GM21619 (cell line): Measurements from ENCODE around the gene TRPM1.
"Not testable (repeated sequence)": the region's sequence is repeated elsewhere in the genome, so short reads cannot be mapped to it uniquely, and the experiment has no call there.

Experiments used
- ATAC-seq: cut with Tn5 transposase; IDR thresholded peaks from one replicate; pipeline ENCODE4 v1.9.1; 2021; ENCODE audit not compliant: unreplicated experiment

TRPM1 gene

GRCh38 chr15:31125061-31125460, 23.5 kb upstream of the TRPM1 start:
- no peak for ATAC-seq

DNA sequence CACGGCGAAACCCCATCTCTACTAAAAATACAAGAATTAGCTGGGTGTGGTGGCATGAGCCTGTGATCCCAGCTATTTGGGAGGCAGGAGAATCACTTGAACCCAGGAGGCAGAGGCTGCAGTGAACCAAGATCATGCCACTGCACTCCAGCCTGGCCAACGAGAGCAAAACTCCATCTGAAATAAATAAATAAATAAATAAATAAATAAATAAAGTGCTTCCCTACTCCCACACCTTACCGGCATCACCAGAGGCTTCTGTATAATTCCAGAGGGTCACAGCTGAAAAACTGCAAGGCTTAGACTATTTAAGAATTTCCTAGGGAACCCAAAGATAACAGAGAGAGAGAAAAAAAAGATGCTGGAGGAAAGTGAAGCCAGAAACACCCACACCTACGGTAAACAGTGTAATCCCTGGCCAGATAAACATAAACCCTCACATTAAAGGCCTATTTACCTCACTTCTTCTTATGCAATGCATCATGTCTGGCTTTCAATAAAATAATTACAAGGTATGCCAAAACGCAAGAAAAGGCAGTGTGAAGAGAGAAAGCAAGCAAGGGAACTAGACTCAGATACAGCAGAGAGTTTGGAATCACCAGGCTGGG, 15.0 kb upstream of the TRPM1 start:
- ATAC-seq, result no peak

- no peak for ATAC-seq
These were observed 9.6 kb upstream of the TRPM1 start for GRCh38 chr15:31111091-31111647.

DNA sequence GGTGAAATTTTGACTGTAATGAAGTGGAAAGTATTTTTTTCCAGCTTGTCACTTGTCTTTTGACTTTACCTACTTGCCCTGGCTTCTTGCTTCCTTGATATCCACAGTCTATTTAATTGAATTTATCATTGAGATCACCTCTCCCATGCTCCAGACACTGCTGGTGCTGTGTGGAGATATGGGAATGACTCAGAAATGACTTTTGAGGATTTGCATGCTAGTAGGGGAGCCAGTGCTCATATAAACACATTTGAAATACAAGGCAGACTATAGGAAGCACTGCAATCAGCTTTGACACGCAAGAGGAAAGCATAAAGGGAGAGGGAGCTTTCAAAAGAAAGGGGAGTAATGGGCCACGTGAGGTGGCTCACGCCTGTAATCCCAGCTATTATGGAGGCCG, 7.3 kb upstream of the TRPM1 start:
- no peak for ATAC-seq

- no peak for ATAC-seq
These were observed 5.2 kb upstream of the TRPM1 start for GRCh38 chr15:31106495-31107300.

DNA sequence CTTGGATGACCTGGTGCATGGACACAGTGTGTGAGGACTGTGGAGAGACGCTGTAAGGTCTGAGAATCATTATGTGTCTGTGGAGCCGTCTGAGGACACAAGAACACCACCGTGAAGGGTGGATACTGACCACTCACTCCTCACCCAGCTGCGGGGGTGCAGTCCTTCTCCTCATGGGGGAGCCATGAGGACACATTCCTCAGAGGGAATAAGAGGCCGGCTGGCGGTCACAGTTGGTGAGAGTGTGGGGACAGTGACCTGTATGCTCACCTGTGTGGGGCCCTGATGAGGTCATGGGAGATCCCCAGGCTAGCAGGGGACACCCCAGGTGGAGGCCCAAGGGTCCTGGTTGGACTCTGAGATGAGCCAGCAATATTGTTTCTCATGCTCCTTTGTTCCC, 2.5 kb upstream of the TRPM1 start:
- ATAC-seq, result no peak

DNA sequence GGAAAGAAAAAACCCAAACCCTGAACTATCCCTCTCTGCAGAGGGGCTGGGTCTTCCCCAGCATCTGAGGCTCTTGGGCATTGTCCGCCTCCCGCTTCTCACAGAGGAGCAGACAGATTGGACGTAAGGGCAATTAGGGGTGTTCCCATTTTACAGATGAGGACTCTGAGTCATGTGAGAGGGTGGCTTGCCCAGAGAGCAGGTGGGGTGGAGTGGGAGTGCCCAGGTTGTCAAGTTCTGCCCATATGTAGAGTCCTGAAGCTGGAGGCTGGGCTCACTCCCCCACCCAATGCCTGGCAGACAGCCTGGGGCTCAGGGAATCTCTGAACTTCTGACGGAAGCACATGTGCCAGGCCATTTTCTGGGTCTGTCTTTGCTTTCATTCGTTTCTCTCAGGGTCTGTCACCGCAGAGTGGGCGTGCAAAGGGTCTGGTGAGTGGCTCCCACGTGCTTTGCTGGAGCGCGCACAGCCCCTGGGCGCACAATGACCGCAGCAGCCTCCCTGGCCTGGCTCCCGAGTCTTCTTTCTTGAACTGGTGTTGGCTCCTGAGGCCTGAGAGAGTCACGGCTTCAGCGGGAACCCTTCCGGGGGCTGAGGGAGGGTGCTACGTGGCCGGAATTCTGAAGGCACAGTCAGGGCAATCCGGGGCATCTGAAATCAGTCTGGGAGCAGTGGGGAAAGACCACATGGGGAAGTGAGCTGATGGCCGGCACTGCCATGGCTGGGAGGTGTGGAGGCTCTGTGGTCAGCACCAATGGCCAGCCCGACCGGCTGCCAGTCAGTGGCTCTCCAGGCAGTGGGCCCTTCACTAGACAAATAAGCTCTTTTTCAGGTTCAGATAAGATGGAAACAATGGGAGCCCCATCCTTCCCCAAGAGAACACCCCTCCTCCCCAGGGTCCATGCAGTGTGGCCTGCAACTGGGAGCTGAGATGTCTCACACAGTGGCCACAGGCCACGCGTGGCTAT, 1.1 kb upstream of the TRPM1 start:
- ATAC-seq, result no peak

DNA sequence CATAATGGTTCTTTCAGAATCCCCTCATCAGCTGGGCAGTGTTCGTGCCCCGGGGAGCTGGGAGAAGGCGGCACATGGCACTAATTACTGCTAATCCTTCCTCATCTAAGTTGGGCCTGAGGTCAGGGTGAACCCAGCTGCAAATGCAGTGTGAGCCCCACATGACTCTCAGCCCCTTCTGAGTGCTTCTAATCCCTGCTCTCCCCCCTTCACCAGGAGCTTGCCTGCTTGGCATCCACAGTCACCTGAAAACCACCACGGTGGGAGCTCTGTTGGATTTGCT, 455 bp upstream of the TRPM1 start:
- ATAC-seq, result no peak

DNA sequence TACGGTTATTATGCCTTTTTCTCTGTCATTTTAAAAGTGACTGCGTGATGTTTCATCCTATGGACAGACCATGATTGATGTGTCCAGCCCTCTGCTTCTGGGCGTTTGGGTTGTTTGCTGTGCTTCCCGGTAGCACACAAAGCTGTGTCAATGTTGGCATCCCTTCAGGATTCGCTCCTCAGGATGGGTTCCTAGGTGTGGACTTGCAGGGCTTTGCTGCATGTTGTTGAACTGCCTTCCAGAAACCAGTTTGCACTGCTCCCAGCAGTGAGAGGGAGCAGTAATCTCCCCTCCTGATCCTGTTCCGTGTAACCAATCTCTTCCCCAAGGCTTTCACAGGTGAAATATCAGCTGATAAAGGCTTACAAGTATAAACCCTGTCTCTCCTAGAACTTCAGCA, 787 bp downstream of the TRPM1 start:
- no peak for ATAC-seq

DNA sequence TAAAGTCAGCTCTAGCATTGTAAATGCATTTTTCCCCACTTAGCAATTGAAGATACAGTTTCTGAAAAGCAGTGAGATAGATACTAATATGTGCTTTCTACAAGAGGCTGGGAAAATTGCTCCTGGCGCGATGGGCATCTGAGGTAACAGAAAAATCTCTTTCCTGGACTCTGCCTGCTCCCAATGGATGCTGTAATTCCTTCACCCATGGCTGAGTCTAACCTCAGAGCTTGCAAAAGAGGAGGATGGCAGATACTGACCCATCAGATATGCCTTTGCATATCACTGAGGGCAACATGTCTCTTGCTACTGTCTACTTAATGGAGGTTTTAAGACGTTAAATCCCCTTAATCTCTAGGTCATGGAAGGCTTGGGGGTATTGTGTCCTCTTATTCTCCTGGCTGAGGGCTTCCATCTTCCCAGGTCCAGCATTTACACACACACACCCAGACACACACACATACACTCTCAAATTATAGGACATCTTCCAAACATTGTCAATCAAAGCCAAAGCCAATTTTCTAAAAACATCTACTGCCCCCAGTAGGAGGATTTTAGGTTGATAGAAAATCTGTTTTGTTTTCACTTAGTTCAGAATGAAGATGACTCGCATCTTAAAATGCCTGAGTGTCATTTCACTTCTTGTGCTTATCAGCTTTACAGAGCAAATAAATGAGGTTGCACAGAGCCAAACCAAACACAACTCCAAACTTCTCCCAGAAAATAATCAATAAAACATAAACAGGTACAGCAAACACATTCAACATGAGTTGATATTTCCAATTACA, 2.4 kb downstream of the TRPM1 start:
- no peak for ATAC-seq

- no peak for ATAC-seq
These were observed 3.0 kb downstream of the TRPM1 start for GRCh38 chr15:31098491-31098917.

GRCh38 chr15:31096563-31096962, 5.0 kb downstream of the TRPM1 start:
- no peak for ATAC-seq

GRCh38 chr15:31091481-31091880, 10.0 kb downstream of the TRPM1 start:
- ATAC-seq, result no peak

GRCh38 chr15:31090766-31091165, 10.8 kb downstream of the TRPM1 start:
- no peak for ATAC-seq

DNA sequence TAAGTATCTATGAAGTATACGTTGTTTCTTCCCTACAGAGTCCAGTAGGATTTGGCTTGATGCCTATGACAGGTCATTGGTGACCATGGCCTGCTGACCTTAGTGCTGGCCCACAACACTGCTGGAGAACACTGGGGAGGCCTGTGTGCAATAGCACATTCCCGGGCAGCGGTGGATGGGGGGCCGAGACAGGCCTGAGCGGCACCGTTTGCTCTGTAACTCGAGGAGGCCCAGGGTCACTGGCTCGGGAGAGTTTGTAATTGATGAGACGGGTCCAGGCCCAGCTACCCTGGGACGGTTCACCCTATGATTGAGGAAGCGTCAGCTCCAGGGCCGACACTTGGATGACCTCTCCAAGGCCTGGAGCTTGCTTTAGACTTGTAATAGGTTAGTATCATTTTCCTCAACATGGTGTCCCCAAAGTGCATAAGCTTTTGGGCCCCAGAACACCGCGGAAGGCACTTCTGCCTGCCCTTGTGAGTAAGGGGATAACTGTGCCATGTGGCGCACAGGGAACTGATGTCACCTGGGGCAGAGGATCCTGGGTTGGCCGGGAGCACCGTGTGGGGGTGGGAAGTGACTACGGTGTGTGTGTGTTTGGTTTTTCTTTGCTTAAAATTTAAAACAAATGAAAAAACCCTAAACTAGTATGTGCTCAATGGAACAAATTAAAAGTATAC, 12.0 kb downstream of the TRPM1 start:
- no peak for ATAC-seq

DNA sequence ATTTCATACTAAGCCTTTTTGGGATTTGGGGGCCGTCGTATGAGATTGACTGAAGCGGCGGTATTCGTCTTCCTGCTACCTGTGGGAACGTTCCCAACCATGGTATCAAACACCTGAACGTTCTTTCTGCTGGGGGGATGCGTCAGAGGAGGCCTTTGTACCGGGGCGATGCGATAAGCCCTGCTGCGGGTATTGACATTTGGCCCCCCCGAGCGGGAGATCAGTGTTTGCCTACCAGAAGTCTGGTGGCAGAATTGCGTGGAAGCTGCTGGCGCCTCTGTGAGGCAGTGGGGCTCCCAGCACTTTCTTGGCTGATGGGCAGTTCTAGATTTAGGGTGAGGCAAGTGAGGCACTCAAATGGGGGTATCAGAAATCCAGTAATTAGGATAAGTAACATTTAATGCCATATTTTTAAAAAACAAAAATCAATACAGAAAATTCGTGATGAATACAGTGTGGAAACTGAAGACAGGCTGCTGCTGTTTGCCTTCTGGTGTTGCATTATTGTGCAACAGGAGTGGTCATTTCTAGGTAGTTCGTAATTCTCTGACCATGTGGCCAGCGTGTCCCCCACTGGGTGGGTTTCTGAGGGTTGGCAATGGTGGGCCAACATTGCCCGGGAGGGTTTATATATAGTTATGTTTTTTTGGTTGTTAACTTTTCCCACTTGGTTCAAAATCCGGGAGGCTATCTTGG, 12.7 kb downstream of the TRPM1 start:
- no peak for ATAC-seq

DNA sequence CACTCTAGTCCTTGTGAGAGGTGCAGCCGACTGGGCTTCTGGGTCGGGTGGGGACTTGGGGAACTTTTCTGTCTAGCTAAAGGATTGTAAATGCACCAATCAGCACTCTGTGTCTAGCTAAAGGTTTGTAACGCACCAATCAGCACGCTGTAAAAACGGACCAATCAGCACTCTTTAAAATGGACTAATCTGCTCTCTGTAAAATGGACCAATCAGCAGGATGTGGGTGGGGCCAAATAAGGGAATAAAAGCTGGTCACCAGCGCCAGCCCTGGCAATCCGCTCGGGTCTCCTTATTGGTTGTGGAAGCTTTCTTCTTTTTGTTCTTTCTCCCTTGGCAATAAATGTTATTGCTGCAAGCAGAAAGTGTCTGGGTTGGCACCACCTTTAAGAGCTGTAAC, 13.5 kb downstream of the TRPM1 start:
- not testable (repeated sequence) for ATAC-seq

DNA sequence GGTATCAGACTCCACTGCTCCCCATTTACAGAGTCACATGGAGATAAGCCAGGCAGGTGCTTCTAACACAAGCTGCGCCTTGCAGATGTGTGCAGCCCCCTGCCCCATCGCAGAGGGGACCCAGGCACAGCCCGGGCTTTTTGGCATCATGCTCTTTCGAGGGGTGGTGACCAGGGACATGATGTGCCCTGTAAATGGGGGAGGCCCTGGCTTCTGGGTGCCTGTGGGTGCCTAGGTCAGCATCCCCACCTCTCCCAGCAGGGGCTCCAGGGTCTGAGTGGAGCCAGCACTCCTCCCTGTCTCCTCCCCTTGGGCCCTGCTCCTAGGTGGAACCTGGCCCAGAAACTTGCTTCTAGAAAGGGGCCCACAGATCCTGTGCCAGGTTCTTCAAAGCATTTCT, 15.2 kb downstream of the TRPM1 start:
- ATAC-seq, result no peak

- no peak for ATAC-seq
These were observed 16.2 kb downstream of the TRPM1 start for GRCh38 chr15:31085359-31085758.

GRCh38 chr15:31084176-31084575, 17.3 kb downstream of the TRPM1 start:
- no peak for ATAC-seq
